GM10266 (cell line): ENCODE data around the gene PPEF1.
A peak's percentile ranks its signal among the peaks of the same experiment; 100 is the strongest.
"Not testable (repeated sequence)": the region's sequence is repeated elsewhere in the genome, so short reads cannot be mapped to it uniquely, and the experiment has no call there.

ENCODE experiments used
- DNase-seq: peaks from one replicate; pipeline ENCODE4 v3.0.0; 2012; ENCODE audit errors: extremely low spot score
- TF ChIP-seq, protein P1 (sequence below): IDR thresholded peaks from 2 replicates; pipeline ENCODE4 v1.5.1; 2012; ENCODE audit warnings: mild to moderate bottlenecking, low read depth; ENCODE audit not compliant: control insufficient read depth, insufficient read depth; ENCODE audit errors: missing control alignments

Gene PPEF1

DNA sequence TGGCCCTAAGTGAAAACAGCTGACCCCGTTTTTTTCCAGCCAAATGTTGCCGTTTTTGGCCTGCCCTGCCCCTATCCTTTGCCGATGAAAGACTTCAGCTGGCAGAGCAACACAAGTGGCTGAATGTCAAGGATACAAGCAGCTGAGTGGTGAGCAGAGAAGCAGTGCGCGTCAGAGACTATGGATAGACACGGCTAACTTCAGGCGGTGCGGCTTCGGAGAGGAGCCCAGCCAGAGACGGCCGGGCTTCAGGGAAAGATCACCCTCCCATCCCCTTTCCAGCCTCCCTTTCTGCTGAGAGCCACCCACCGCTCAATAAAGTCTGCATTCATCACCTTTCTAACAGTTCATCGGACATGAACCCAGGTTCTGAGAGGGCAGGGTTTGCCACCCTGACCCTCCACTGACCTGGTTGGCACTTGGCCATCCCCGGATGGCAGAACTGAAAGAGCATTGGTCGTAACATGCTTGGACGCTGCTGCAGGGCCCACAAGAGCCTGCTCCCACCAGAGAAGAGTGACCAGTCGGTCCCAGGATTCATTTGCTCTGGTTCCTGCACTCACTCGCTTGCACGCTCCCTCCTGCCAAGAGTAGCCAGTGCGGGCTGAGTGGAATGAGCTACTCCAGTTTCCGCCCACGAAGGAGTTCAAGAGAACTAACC is 125.8 kb downstream of the PPEF1 start:
- DNase-seq = no peak
- TF ChIP-seq, protein P1, sequence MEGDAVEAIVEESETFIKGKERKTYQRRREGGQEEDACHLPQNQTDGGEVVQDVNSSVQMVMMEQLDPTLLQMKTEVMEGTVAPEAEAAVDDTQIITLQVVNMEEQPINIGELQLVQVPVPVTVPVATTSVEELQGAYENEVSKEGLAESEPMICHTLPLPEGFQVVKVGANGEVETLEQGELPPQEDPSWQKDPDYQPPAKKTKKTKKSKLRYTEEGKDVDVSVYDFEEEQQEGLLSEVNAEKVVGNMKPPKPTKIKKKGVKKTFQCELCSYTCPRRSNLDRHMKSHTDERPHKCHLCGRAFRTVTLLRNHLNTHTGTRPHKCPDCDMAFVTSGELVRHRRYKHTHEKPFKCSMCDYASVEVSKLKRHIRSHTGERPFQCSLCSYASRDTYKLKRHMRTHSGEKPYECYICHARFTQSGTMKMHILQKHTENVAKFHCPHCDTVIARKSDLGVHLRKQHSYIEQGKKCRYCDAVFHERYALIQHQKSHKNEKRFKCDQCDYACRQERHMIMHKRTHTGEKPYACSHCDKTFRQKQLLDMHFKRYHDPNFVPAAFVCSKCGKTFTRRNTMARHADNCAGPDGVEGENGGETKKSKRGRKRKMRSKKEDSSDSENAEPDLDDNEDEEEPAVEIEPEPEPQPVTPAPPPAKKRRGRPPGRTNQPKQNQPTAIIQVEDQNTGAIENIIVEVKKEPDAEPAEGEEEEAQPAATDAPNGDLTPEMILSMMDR = no peak

DNA sequence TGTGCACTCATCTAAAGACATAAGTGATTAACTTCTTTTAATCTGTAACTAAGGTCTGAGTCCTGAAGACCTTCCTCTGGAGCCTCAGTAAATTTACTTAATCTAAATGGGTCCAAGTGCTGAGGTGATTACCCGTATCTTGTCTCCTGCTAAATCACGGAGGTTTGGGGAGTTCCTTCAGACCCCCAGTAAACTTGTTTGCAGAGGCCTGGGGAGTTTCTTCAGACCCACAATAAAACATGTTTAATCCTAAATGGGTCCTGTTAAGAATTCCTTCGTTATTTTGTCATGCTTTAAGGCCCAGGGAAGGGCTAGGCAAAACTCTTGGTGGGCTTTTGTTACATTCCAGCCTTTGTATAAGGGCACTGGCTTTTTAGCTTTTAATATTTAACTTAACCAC is 140.5 kb downstream of the PPEF1 start:
- DNase-seq = not testable (repeated sequence)

DNA sequence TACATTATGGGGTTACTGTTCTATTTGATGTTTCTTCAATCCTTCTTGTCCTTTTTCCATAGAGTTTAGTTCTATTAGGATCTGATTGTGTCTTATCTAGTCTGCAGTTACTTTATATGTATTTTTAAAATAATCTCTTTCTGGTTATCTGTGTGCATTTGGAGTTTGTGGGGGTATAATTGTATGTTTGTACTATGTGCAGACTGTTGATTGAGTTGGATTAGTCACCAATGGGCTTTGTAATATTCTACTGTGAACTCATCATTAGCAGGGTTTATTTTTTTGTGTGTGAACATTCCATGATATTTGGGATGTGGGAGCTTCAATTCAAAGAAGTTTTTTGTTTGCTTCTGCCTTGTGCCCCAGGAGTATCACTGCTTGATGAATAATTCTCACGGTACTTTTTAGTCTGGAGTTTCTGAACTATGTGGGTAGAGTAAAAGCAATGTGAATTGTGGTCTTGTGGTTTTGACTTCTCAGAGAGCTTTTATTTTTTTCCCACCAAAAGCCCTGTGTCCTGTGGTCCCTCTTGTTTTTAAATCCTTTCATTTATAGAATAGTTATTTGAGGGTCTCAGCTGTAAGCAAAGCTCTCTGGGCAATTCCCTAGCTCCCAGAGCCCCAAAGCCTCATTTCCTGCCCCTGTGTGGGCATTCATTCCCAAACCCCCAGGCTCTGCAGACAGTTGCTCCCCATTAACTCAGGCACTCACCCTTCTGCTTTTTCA is 148.6 kb downstream of the PPEF1 start:
- DNase-seq = peak; percentile 56
- TF ChIP-seq, protein P1 = no peak

- TF ChIP-seq, protein P1 = no peak
- no peak for DNase-seq
Observed at GRCh38 chrX:18856645-18856997, 149.2 kb downstream of the PPEF1 start.

DNA sequence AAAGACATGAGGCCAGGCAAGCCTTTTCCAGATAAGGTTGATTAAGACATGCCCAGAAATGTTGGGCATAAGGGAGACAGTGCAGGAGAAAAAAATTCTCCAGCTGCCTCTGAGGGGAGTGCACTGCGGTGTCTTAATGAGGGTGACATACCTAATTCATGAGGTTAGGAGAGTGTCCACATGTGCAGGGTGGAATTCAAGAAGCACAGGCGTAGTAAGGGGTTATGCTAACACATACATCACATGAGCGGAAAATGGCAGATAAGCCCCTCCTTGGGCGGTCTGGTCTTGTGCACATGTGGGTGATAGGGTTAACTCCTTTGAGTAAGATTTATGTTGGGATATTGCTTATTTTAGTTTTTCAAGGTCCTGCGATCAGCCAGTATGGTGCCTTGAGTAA is 154.1 kb downstream of the PPEF1 start:
- no peak for DNase-seq
- TF ChIP-seq, protein P1 = no peak

GRCh38 chrX:18864390-18864920 is 157.0 kb downstream of the PPEF1 start:
- no peak for DNase-seq
- TF ChIP-seq, protein P1 = no peak

- DNase-seq = no peak
- TF ChIP-seq, protein P1 = no peak
Observed at GRCh38 chrX:18871161-18871890, 163.9 kb downstream of the PPEF1 start.
